Ishikawa (cell line): ENCODE data around the gene MEI4.

Experiments used
- CREB1 ChIP-seq: IDR thresholded peaks from 2 replicates; pipeline ENCODE4 v1.6.1; 2012; ENCODE audit warnings: low read depth
- EP300 ChIP-seq: IDR thresholded peaks from 2 replicates; pipeline ENCODE4 v1.6.1; 2012; ENCODE audit warnings: borderline replicate concordance
- FOXM1 ChIP-seq: IDR thresholded peaks from 2 replicates; pipeline ENCODE4 v1.6.1; 2012; ENCODE audit warnings: low read depth, borderline replicate concordance
- MAX ChIP-seq: IDR thresholded peaks from 2 replicates; pipeline ENCODE4 v1.6.1; 2012
- NFIC ChIP-seq: IDR thresholded peaks from 2 replicates; pipeline ENCODE4 v1.6.1; 2012
- RAD21 ChIP-seq: IDR thresholded peaks from 2 replicates; pipeline ENCODE4 v1.6.1; 2012; ENCODE audit warnings: low read depth
- REST ChIP-seq: IDR thresholded peaks from 2 replicates; pipeline ENCODE4 v1.6.1; 2012; ENCODE audit warnings: low read depth, mild to moderate bottlenecking
- TAF1 ChIP-seq: IDR thresholded peaks from 2 replicates; pipeline ENCODE4 v1.6.1; 2012; ENCODE audit warnings: low read depth, mild to moderate bottlenecking
- TCF12 ChIP-seq: IDR thresholded peaks from 2 replicates; pipeline ENCODE4 v1.6.1; 2012; ENCODE audit warnings: low read depth
- TEAD4 ChIP-seq: IDR thresholded peaks from 2 replicates; pipeline ENCODE4 v1.6.1; 2012
- YY1 ChIP-seq: IDR thresholded peaks from 2 replicates; pipeline ENCODE4 v1.6.1; 2012; ENCODE audit warnings: low read depth
- ZBTB7A ChIP-seq: IDR thresholded peaks from 2 replicates; pipeline ENCODE4 v1.6.1; 2012; ENCODE audit warnings: low read depth

GRCh38 chr6:77825204-77825603, 172.4 kb downstream of the MEI4 start:
- TF ChIP-seq TEAD4 (no peak), TAF1 (no peak), RAD21 (no peak), CREB1 (no peak), EP300 (no peak), ZBTB7A (no peak), MAX (no peak), YY1 (no peak), TCF12 (no peak), REST (no peak), NFIC (no peak), FOXM1 (no peak)
